ENCODE results near the gene PRSS57.

GRCh38 chr19:643736-644135, 51.5 kb downstream of the PRSS57 start:
- TF ChIP-seq ETS1 (CRISPR knock-in tag; IDR thresholded peaks at IDR 0.05) (no peak), PITX1 (CRISPR knock-in tag; IDR thresholded peaks at IDR 0.05) (no peak), CTCF (CRISPR knock-in tag; IDR thresholded peaks at IDR 0.05) (no peak), ELF1 (CRISPR knock-in tag; IDR thresholded peaks at IDR 0.05) (no peak), PRDM10 (CRISPR knock-in tag; IDR thresholded peaks at IDR 0.05; ENCODE audit: low read depth) (no peak), NR2F2 (IDR thresholded peaks at IDR 0.05; ENCODE audit: borderline replicate concordance, low read depth) (no peak)

Measured in HepG2 (cell line).